Activated gamma-delta T cell (primary cell): ENCODE data around the gene ESF1.
"Not testable (repeated sequence)": the region's sequence is repeated elsewhere in the genome, so short reads cannot be mapped to it uniquely, and the experiment has no call there.

ENCODE experiments used
- DNase-seq: peaks from one replicate; lab custom pipeline; 2025; lab: John Stamatoyannopoulos, UW

The ESF1 gene

DNA sequence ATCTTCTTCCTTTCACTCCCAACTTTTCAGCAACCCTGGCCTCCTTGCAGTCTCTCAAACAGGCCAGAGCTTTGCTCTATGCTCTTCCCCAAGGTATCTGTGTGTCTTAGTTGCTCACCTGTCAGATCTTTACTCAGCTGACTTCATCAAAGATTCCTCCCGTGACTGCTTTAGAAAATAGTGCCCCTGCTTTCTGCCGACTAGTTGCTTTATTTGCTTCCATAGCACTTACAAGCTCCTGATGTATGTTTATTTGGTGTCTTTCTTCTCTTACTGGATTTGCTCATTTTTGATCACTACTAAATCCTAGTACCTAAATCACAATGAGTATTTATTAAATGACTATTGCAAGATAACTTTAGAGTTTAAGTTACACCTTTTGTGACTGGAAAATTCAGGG, 6.0 kb upstream of the ESF1 start:
- no peak for DNase-seq

DNA sequence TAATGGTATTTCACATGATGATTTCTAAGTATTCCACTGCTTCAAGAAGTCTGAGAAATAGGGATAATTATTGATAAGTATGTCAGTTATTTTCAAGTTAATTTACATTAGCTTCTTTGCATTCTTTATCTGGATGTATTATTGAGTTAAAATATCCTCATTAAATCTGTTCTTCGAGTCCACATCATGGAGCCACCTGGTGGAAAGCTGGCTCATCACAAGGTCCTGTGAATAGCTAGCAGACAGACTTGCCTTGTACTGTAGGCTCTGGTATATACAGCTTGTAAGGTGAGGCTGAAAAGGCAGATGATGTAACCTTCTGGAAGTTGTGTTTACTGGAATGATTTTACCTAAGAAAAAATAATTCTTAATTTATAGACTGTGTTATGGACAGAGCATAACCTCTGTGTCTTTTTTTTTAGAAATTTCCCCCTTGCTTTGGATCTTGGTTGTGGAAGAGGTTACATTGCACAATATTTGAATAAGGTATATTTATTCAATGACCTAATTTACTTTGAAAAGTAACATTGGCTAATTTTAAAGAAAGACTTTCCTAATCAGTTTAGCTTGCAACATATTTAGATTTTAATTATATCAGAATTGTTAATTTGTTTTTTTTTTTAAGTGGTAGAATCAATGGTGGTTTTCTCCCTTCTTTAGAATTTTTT, 3.6 kb upstream of the ESF1 start:
- DNase-seq: no peak

DNA sequence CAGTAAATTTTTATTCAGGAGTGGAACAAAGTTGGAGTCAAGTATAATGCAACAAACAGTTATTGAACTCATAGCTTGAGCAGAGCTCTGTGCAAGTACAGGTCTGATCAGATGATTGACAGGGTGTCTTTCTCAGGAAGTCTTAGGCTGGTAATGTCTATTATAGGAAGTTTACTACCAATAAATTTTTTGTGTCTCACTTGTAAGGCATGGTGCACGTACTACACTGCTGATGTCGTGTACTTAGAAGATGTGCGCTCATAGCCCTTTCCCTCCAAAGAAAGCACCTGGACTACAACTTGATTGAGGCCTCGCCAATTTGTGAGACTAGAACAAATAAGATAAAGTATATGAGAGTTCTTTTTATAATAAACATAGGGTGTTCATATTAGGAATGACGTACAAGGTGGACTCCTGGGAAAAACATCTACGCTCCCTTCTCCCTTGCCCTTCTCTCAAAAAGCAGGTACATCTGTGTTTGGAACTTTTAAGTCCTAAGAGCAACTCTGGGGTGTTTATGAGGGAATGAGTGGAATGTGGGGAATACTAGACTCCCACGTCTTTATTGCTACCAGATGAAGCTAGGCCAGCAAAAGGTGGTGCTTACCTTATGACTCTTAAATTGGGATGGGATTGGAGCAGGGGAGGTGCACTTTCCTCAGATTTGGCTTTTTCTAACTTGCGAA, 1.6 kb upstream of the ESF1 start:
- no peak for DNase-seq

DNA sequence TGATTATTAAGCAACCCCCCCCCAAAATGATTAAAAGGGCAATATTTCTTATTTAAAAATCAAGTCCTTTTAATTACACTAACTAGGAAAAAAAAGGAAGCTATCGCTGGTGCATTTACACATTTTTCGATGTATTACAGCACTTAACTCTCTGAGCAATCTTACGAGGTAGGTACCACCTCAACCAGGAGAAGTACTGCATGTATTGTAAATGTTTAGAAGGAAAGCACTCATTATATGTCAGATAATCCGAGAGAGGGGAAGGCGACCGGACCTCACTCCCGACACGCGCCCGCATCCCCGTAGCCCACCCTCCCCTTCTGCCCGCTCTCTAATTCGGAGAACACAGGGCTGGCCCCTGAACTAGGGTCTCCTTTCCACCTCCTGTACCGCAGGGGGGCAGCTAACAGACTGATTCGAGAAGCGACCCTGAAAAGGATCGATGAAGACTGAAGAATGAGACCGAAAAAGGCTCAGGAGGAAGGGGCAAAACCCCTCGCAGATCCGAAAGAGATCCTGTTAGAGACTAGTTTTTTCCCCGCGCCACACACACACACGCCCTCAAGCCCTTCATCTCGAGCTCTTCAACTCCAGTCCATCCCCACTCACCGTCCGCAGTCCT, 337 bp downstream of the ESF1 start:
- no peak for DNase-seq

DNA sequence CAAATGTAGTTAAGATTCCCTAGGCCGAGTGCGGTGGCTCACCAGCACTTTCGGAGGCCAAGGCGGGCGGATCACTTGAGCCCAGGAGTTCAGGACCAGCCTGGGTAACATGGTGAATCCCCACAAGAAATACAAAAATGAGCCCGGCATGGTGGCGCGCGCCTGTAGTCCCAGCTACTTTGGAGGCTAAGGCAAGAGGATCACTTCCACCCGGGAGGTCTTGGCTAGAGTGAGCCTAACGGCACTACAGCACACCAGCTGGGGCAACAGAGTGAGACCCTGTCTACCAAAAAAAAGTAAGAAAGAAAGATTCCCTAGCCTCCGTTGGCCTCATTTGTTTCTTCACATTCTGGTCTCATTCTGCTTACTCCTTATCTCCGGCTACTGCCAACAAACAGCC, 1.2 kb downstream of the ESF1 start:
- DNase-seq: no peak

DNA sequence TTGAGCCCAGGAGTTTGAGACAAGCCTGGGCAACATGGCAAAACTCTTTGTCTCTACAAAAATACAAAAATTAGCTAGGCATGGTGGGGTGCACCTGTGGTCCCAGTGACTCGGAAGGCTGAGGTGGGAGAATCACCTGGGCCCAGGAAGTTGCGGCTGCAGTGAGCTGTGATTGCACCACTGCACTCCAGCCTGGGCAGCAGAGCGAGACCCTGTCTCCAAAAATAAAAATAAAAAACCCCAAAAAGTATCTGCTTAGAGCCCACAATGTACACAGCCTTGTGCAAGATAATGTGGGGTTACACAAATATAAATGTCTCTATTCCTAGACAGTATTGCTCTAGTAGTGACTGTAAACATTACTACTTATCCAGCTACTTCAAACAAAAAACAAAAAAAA, 5.9 kb downstream of the ESF1 start:
- DNase-seq: no peak

DNA sequence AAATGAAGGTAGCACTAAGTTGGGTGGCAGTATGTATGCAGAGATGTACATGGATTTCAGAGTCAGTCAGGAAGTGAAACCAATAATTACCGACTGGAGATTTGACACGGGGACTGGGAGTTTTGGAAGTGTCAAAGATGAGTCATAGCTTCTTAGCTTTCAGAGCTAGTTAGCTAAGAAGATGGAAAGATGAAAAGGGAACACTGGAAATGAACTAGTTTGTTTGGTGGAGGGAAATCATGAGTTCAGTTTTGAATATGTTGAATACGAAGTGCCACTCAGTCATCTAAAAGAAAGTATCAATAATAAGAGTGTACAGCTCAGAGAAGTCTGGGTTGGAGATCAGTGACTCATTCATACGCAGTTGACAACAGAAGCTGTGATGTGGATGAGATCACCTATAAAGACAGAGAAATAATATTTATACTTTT, 7.5 kb downstream of the ESF1 start:
- no peak for DNase-seq

DNA sequence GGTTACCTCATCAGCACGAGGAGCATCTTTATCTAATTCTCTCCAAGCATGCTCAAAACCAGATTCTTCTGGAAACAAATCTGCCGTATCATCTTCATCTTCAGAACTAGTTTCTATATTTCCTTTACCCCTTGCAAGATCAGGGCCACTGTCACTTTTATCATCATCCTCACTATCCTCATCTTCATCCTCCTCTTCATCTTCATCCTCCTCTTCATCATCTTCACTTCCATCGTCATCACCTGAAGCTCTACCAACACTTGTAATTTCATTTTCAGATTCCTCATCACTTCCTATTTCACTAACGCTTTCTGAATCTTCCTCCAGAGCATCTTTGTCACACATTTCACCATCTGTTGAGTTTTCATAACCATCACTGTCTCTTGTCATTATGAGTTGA, 8.9 kb downstream of the ESF1 start:
- no peak for DNase-seq

DNA sequence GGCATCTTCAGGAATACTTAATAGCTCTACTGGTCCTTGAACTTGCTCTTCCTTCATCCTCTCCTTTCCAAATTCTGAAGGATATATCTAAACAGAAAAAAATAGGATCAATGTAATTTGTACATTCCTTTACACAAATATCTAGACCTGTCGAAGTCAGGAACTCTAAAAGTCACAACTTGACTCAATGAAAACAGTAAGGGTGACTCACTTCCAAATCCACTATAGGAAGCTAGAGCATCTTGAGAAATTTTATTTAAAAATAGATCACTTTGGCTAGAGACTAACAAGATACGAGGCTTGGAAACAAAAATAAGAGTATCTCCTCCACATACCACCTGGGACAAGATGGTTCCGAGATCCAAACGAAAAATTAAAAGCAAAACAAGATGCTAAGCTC, 12.2 kb downstream of the ESF1 start:
- no peak for DNase-seq

DNA sequence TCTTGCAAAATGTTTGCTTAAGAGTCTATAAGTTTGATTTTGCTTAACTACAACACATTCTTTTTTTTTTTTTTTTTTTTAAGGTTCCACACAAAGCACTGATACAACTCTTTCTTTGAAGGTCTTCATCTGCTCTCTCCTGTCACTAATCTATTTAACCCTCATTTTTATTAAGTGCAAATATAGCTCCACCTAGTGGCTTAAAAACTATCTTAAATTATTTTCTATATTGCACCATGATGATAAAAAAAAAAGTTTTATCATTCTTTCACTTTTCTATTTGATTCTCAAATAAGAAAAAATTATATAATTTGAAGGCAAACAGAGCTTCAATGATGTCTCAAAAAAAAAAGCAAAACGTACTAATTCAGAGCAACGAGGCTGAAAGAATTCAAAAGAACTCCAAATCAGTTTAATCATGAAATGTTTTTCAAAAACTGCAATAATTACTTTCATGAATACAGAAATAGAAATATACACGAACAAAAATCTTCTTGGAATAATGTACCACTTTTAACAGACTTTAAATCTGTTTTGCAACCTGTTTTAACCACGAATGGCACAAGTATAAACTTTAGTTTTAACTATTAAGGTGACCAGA, 12.8 kb downstream of the ESF1 start:
- no peak for DNase-seq

DNA sequence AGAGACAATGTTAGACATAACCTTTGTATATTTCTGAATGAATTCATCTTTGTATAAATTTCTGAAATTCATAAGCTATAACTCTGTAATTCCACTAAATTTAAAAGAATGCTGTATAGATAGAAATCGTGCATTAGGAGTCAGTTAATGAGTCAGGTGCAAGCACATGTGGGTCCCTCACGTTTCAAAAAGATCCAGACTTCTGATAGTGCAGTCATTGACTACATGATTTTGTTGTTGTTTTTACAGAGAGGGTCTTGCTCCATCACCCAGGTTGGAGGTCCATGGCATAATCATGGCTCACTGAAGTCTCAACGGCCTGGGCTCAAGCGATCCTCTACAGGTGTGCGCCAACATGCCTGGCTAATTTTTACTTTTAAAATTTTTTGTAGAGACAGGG, 14.6 kb downstream of the ESF1 start:
- DNase-seq: no peak

DNA sequence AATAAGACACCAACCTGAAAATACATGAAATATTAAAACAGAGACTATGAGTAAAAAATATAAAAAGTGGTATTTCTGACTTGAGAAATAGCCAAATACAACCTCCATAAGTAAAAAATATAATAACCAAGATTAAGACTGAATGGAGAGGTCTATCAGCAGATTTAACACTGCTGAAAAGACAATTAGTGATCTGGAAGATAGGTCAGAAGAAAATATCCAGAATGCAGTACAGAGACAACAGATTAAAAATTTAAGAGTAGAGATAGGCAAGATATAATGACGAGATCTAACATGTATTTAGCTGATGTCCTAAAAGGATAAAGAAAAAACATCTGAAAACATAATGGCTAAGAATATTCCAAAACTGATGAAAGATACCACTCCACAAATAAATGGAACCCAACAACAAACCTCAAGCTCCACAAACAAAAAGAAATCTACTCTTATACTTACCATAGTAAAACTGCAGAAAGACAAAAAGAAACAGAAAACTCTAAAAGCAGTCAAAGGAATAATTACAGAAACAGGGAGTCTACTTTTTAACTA, 18.8 kb downstream of the ESF1 start:
- no peak for DNase-seq

DNA sequence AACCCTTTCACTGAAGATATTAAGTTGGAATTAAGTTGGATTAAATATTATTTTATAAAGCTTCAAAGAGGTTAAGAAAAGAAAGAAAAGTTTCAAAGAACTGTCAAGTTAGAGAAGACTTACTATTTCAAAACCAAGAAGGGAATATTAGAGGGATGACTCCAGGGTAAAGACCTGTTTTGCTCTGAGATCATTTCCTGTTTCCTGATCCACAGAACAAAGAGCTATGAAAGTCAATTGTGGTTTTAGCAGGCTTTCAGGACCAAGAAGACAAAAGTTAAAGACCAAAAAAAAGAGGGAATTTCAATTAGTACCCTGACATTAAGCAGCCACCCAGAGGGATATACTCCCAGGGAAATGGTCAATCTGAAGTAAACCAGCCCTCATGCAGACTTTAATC, 19.4 kb downstream of the ESF1 start:
- no peak for DNase-seq

DNA sequence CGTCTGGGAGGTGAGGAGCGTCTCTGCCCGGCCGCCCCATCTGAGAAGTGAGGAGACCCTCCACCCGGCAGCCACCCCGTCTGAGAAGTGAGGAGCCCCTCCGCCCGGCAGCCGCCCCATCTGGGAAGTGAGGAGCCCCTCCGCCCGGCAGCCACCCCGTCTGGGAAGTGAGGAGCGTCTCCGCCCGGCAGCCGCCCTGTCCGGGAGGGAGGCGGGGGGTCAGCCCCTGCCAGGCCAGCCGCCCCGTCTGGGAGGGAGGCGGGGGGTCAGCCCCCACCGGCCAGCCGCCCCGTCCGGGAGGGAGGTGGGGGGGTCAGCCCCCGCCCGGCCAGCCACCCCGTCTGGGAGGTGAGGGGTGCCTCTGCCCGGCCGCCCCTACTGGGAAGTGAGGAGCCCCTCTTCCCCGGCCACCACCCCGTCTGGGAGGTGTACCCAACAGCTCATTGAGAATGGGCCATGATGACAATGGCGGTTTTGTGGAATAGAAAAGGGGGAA, 24.2 kb downstream of the ESF1 start:
- DNase-seq: not testable (repeated sequence)

DNA sequence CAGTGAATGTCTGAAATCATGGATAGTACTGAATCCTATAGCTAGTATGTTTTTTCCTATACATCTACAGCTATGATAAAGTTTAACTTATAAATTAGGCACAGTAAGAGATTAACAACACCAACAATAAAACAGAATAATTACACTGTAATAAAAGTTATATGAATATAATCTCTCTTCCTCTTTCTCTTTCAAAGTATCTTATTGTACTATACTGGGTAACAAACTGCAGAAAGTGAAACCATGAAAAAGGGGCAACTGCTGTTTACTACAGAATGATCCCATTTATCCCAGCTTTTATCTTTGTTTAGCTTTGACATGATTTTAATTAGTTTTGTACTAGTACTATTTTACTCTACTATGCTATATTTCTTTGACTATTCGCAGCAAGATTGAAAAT, 25.8 kb downstream of the ESF1 start:
- DNase-seq: no peak

DNA sequence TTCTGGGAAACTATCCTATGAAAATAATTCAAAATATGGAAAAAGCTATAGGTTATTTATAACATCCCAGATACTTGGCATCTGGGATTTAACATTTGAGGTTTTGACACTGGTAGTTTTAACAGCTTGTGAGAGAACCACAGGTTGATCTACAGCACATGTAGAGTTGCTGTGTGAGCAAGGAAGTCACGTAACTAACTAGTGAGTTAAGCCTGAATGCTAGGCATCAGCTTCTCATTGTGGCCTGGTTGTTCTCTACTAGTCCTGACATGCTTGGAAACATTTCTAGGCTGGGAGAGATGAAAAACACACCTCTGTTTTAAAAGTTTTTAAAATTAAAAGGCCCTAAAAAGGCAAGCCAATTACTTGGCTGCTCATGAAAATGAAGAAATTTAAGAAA, 28.2 kb downstream of the ESF1 start:
- DNase-seq: no peak

DNA sequence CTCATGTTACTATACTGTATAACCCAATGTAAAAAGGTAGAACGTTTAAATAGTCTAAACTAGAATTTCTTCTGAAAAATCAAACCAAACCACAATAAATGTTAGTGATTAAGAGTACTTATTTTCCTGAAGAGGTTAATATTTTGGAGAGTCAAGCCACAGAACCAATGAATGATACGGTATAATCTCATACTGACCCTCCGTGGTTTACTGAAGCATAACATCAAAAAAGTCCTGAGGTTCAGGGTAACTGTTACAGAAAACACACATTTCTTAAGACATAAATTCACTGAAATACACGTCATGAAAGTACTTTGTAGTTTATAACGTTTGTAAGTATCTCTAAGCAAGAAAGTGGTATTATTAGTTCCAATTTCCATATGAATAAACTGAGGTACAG, 28.9 kb downstream of the ESF1 start:
- DNase-seq: no peak

DNA sequence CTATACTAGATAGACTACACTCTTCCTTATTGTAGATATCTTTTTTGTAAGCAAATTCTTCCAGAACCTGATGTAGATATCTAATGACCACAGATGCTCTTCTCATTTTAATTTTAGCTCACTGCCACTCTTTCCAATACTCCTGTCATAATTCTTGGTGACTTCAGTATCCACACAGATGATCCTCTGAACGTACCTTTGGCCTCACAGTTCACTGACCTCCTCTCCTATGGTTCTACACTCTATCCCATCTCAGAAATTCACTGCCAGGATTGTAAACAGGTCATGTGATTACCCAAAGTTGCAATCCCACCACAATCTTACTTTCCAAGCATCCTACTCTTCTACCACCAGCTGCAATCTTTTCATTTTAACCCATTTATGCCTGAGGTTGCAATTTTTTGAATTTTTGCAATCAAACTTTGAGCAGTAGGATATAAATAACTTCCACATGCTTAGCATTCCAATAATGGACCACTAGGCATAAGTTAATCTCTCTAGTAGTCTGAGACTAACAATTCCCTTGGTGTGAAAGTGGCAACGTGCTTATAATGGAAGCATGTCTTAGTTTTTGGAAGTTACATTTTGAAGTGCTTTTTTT, 31.2 kb downstream of the ESF1 start:
- DNase-seq: no peak

DNA sequence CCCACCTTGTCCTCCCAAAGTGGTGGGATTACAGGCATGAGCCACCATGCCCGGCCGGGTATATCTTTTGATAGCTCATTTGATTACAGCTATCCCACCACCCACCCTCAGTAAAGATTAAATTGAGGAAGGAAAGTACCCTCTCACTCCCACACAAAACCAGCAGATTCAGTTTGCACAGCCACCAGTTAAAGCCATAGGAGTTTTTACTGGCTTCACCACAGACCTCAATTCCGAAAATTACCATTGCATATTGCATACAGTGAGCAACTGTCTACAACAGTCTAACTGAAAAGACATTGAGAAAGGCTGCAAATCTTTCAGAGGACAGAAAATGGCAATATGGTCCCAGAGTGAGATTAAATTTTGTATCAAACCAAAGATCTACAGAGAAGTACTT, 34.9 kb downstream of the ESF1 start:
- no peak for DNase-seq

DNA sequence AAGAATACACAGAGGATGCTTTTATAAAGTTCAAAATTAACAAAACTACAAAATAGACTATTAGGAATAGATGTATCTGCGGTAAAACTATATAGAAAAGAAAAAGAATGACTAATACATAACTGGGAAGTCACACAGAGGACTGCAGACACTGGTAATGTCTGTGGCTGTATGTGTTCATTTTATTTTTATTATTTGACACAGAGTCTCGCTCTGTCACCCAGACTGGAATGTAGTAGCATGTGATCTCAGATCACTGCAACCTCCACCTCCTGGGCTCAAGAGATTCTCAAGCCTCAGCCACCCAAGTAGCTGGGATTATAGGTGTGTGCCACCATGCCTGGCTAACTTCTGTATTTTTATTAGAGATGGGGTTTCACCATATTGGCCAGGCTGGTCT, 38.9 kb downstream of the ESF1 start:
- DNase-seq: no peak

DNA sequence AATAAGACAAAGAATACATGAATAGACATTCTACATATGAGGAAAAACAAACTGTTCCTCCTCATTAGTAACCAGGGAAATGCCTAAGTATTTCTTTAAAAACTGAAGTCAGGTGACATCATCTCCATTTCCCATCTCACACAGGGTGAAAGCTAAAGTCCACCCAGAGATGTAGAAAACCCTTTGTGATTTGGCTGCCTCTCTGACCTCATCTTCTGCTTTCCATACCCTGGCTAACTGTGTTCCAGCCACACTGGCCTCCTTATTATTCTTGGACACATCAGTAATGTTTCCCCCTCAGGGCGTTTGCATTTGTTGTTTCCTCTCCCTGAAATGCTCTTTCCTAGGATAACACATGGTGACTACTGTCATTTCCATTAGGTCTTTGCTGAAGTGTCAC, 40.4 kb downstream of the ESF1 start:
- DNase-seq: no peak

DNA sequence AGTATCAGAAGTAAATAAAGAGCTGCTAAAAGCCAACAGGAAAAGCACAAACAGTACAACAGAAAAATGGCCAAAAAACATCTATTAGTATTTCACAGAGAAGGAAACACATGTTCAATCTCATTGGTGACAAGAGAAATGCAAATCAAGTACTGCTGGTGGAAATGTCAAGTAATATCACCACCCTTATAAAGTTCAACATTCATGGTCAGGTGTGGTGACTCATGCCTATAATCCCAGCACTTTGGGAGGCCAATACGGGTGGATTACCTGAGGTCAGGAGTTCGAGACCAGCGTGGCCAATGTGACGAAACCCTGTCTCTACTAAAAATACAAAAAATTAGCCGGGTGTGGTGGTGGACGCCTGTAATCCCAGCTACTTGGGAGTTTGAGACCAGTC, 42.8 kb downstream of the ESF1 start:
- no peak for DNase-seq
